ENCODE results near the gene NADK2.

- TF ChIP-seq TAF1 (IDR thresholded peaks at IDR 0.05; ENCODE audit: low read depth, low read length) (no peak), POLR2AphosphoS5 (IDR thresholded peaks at IDR 0.05; ENCODE audit: low read depth, low read length) (no peak), POLR2A (IDR thresholded peaks at IDR 0.05; ENCODE audit: low read depth, low read length) (no peak), PAX5 (IDR thresholded peaks at IDR 0.05; ENCODE audit: insufficient read depth, low read length, severe bottlenecking) (no peak), POU2F2 (IDR thresholded peaks at IDR 0.05; ENCODE audit: low read depth, low read length) (no peak)
Measured at GRCh38 chr5:36232533-36232932, 9.2 kb downstream of the NADK2 start.

Data from GM12891 (cell line).